Cardiac muscle cell (in vitro differentiated cells and primary cell): Measurements from ENCODE around the gene ULBP2. TPM values are rescaled to one million over a fixed set of nuclear protein-coding genes. Genes with fewer than 3 reads are reported as not detected.
"Not testable (repeated sequence)": the region's sequence is repeated elsewhere in the genome, so short reads cannot be mapped to it uniquely, and the experiment has no call there.

Experiments used
- DNase-seq, 2 donors: peaks; one replicate each; pipeline versions ENCODE4 v3.0.0 to v3.0.0-alpha.2; 2010 to 2017; ENCODE audit warnings: low read depth in 1 of 2, low spot score in 1 of 2
- H3K27ac ChIP-seq: fragments of 200-600 bp; sonication (generic); 2 replicates; pipeline ENCODE4 v1.5.1; 2016
- H3K27me3 ChIP-seq: fragments of 200-600 bp; sonication (generic); 2 replicates; pipeline ENCODE4 v1.6.0; 2016; ENCODE audit warnings: control low read depth
- H3K36me3 ChIP-seq: fragments of 200-600 bp; sonication (generic); 2 replicates; pipeline ENCODE4 v1.5.1; 2016; ENCODE audit warnings: control low read depth
- H3K4me1 ChIP-seq: fragments of 200-600 bp; sonication (generic); 2 replicates; pipeline ENCODE4 v1.8.1; 2017; ENCODE audit warnings: low read depth, mild to moderate bottlenecking, mixed run types
- H3K4me3 ChIP-seq: fragments of 200-600 bp; sonication (generic); 2 replicates; pipeline ENCODE4 v1.5.1; 2016; ENCODE audit warnings: mild to moderate bottlenecking
- H3K9me3 ChIP-seq: fragments of 200-600 bp; sonication (generic); 2 replicates; pipeline ENCODE4 v1.5.1; 2017; ENCODE audit warnings: low read depth, mild to moderate bottlenecking, control low read depth
- polyA plus RNA-seq: library from polyadenylated mRNA; unstranded; fragments of >200 nt; fragmentation: Nextera tagmentation; extraction: Ambion mirVana; gene quantifications from 2 replicates; pipeline ENCODE4 v1.2.1, GENCODE V29; 2016
- total RNA-seq: library from RNA; depleted of rRNA; stranded (reverse); fragments of >200 nt; gene quantifications from 2 replicates; pipeline ENCODE4 v1.2.3, GENCODE V29; 2016
- TF ChIP-seq, protein P1 (sequence below): IDR thresholded peaks from 2 replicates; pipeline ENCODE4 v1.5.1; 2012; ENCODE audit warnings: low read depth, mild to moderate bottlenecking, low read length

ULBP2 gene
- total and polyA plus RNA-seq, 2 experiments from 2014 or later: not detected

DNA sequence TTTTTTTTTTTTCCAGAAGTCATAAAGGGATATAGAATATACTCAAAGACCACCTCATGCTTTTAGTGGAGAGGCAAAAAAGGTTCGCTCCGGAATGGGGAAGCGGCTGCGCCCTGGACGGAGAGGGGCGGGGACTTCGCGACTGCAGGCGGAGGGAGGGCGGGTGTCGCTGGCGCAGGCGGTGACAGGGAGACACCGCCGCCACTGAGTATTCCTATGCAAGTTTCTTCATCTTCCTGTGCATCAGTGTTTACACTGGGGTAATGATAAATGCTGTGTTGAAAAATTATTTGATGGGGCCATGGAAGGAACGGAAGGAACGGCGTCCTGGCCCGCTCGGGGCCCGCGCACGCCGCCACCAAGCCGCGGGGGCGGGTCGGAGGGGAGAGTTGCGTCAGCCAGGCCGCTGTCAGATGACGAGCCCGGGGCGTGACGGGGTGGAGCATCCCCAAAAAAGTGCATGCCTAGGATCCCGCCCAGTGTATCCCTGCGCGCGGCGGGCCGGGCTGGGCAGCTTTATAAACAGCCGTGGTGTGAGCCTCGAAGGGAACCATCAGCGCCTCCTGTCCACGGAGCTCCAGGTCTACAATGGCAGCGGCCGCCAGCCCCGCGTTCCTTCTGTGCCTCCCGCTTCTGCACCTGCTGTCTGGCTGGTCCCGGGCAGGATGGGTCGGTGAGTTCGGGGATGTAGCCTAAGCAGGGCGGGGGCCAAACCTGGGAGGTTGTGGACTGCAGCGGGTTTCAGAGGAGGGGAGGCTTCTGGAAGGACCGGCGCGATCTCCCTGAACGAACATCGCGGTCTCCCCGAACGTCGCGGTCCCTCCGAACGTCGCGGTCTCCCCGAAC lies 21.9 kb downstream of the ULBP2 start, which contains the start of gene ULBP1:
TSS of gene ULBP1 (plus strand) at position 482 of the 846 bp plus-strand sequence. CDS start at position 589, 107 bp downstream.
- Histone ChIP-seq H3K9me3 (no peaks in the 10 kb centered on the region), H3K36me3 (no peaks in the 10 kb centered on the region), H3K4me3 (peak within 1 kb of the TSS; percentile 28), H3K27me3 (peaks cover 100% of the 10 kb centered on the region), H3K27ac (no peak within 1 kb of the TSS), H3K4me1 (peaks cover 4% of the 10 kb centered on the region)
- peak; percentile 51 to 87 for DNase-seq
- TF ChIP-seq, protein P1, sequence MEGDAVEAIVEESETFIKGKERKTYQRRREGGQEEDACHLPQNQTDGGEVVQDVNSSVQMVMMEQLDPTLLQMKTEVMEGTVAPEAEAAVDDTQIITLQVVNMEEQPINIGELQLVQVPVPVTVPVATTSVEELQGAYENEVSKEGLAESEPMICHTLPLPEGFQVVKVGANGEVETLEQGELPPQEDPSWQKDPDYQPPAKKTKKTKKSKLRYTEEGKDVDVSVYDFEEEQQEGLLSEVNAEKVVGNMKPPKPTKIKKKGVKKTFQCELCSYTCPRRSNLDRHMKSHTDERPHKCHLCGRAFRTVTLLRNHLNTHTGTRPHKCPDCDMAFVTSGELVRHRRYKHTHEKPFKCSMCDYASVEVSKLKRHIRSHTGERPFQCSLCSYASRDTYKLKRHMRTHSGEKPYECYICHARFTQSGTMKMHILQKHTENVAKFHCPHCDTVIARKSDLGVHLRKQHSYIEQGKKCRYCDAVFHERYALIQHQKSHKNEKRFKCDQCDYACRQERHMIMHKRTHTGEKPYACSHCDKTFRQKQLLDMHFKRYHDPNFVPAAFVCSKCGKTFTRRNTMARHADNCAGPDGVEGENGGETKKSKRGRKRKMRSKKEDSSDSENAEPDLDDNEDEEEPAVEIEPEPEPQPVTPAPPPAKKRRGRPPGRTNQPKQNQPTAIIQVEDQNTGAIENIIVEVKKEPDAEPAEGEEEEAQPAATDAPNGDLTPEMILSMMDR: peak; percentile 22

GRCh38 chr6:149964308-149965193 lies 22.7 kb downstream of the ULBP2 start:
- peak; percentile 15 to 17 for DNase-seq
- Histone ChIP-seq H3K9me3 (no peaks in the 10 kb centered on the region), H3K4me1 (peaks cover 4% of the 10 kb centered on the region), H3K4me3 (peak overlapping the region; percentile 28), H3K27me3 (peaks cover 100% of the 10 kb centered on the region), H3K36me3 (no peaks in the 10 kb centered on the region), H3K27ac (no peak overlapping the region)
- TF ChIP-seq, protein P1: no peak

DNA sequence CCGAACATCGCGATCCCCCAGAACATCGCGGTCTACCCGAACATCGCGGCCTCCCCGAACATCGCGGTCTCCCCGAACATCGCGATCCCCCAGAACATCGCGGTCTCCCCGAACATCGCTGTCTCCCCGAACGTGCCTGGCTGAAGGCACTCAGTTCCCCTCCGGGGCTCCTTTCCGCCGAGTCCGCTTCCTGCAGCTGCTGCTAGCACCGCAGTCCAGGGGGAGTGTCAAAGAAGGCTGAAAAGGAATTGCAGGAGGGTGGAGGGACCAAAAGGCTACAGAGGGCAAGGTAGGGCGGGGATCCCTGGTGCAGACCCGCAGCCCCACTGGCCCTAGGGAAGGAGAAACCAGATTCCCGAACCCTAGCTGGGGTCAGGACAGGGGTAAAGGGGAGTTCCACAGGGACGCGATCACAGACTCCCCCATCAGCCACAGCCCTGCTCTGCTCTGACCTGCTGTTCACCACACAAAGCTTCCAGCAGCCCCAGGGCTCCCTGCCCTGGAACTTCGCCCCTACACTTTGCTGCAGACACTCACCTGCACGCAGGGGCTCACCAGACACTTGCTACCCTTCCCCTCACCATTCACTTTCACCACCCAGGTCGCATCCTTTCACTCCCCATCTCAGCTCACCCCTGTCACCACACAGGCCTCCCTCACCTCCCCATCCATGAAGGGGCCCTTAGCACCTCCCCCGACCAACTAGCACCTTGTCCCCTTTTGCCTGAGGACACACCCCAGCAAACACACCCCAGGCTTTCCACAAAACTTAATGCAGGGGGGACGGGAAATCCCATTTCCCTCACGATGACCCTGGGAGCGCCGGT lies 23.6 kb downstream of the ULBP2 start:
- Histone ChIP-seq H3K4me1 (peaks cover 4% of the 10 kb centered on the region), H3K36me3 (no peaks in the 10 kb centered on the region), H3K27ac (no peak overlapping the region), H3K9me3 (no peaks in the 10 kb centered on the region), H3K27me3 (peaks cover 100% of the 10 kb centered on the region), H3K4me3 (peak overlapping the region; percentile 28)
- TF ChIP-seq, protein P1: no peak
- peak in 1 of 2 donors; percentile 27 for DNase-seq

GRCh38 chr6:149966319-149966718 lies 24.5 kb downstream of the ULBP2 start:
- H3K27me3 ChIP-seq: peaks cover 100% of the 10 kb centered on the region
- not testable (repeated sequence) for DNase-seq, H3K27ac ChIP-seq, H3K9me3 ChIP-seq, H3K4me3 ChIP-seq, H3K36me3 ChIP-seq, H3K4me1 ChIP-seq

- no peak overlapping the region for H3K4me3 ChIP-seq
- no peak overlapping the region for H3K27ac ChIP-seq
- no peaks in the 10 kb centered on the region for H3K36me3 ChIP-seq
- DNase-seq: no peak
- peaks cover 100% of the 10 kb centered on the region for H3K27me3 ChIP-seq
- H3K9me3 ChIP-seq: no peaks in the 10 kb centered on the region
- TF ChIP-seq, protein P1: no peak
- peaks cover 4% of the 10 kb centered on the region for H3K4me1 ChIP-seq
Measured at GRCh38 chr6:149967591-149967990, 25.8 kb downstream of the ULBP2 start.

GRCh38 chr6:149967999-149968398 lies 26.2 kb downstream of the ULBP2 start:
- not testable (repeated sequence) for H3K4me3 ChIP-seq, H3K9me3 ChIP-seq, H3K4me1 ChIP-seq, DNase-seq, H3K27ac ChIP-seq, H3K36me3 ChIP-seq
- H3K27me3 ChIP-seq: peaks cover 100% of the 10 kb centered on the region

DNA sequence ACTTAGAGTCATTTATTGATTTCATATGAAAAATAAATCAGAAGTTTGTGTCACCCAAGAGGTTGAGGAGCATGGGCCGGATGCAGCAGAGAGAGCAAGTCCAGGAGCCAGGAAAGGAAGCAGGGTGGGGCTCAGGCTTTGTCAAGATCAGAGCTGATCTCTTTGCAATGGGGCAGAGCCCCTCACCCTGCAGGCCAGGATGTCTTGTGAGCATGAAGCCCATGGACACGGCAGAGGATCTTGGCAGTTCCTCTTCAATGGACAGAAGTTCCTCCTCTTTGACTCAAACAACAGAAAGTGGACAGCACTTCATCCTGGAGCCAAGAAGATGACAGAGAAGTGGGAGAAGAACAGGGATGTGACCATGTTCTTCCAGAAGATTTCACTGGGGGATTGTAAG lies 27.1 kb downstream of the ULBP2 start:
- H3K27me3 ChIP-seq: peaks cover 100% of the 10 kb centered on the region
- DNase-seq, H3K4me1 ChIP-seq, H3K4me3 ChIP-seq, H3K36me3 ChIP-seq, H3K27ac ChIP-seq, H3K9me3 ChIP-seq: not testable (repeated sequence)
